Astrocyte (in vitro differentiated cells and primary cell): ENCODE results near the gene CABP2. TPM values are rescaled to one million over a fixed set of nuclear protein-coding genes. Genes with fewer than 3 reads are reported as not detected.

Experiments used
- DNase-seq: peaks from one replicate; pipeline ENCODE4 v3.0.0-alpha.2; 2010; ENCODE audit warnings: low read depth
- FAIRE-seq: peaks from 2 replicates; lab custom pipeline; 2011; peaks lifted over from hg19 to GRCh38; lab: Jason Lieb, UNC
- H2AFZ ChIP-seq: 2 replicates; pipeline ENCODE4 v1.6.0; 2012; ENCODE audit warnings: low read depth, low read length, inconsistent platforms
- H3K27ac ChIP-seq: 2 replicates; pipeline ENCODE4 v1.5.1; 2011; ENCODE audit warnings: low read depth, low read length, inconsistent platforms
- H3K27me3 ChIP-seq: 2 replicates; pipeline ENCODE4 v1.6.0; 2011; ENCODE audit warnings: low read length, inconsistent platforms; ENCODE audit not compliant: insufficient read depth
- H3K36me3 ChIP-seq: 2 replicates; pipeline ENCODE4 v1.5.1; 2011; ENCODE audit warnings: low read length, inconsistent platforms; ENCODE audit not compliant: insufficient read depth
- H3K4me1 ChIP-seq: 2 replicates; pipeline ENCODE4 v1.5.1; 2011; ENCODE audit warnings: low read length, inconsistent platforms; ENCODE audit not compliant: insufficient read depth
- H3K4me2 ChIP-seq: 2 replicates; pipeline ENCODE4 v1.6.0; 2012; ENCODE audit warnings: low read length, inconsistent platforms
- H3K4me3 ChIP-seq: 2 replicates; pipeline ENCODE4 v1.5.1; 2011; ENCODE audit warnings: low read depth, mild to moderate bottlenecking, low read length, inconsistent platforms; ENCODE audit not compliant: insufficient read depth
- H3K79me2 ChIP-seq: 2 replicates; pipeline ENCODE4 v1.6.0; 2012; ENCODE audit warnings: mild to moderate bottlenecking, low read length, inconsistent platforms; ENCODE audit not compliant: insufficient read depth
- H3K9ac ChIP-seq: 2 replicates; pipeline ENCODE4 v1.6.0; 2012; ENCODE audit warnings: mild to moderate bottlenecking, low read length, inconsistent platforms
- H3K9me3 ChIP-seq: 2 replicates; pipeline ENCODE4 v1.5.1; 2012; ENCODE audit warnings: low read depth, mild to moderate bottlenecking, low read length, inconsistent platforms; ENCODE audit not compliant: insufficient read depth
- H4K20me1 ChIP-seq: 2 replicates; pipeline ENCODE4 v1.6.0; 2012; ENCODE audit warnings: low read length, inconsistent platforms; ENCODE audit not compliant: insufficient read depth
- H3K27ac Mint-ChIP-seq: one replicate; pipeline ENCODE4 v1.8.0; 2021; ENCODE audit warnings: mild to moderate bottlenecking, mixed read lengths; ENCODE audit not compliant: unreplicated experiment
- H3K27me3 Mint-ChIP-seq: one replicate; pipeline ENCODE4 v1.8.0; 2021; ENCODE audit warnings: low read depth, mixed read lengths; ENCODE audit not compliant: unreplicated experiment
- H3K36me3 Mint-ChIP-seq: one replicate; pipeline ENCODE4 v1.8.0; 2021; ENCODE audit warnings: low read depth, mixed read lengths; ENCODE audit not compliant: unreplicated experiment
- H3K4me1 Mint-ChIP-seq: one replicate; pipeline ENCODE4 v1.8.0; 2021; ENCODE audit warnings: low read depth, mixed read lengths; ENCODE audit not compliant: unreplicated experiment
- H3K4me3 Mint-ChIP-seq: one replicate; pipeline ENCODE4 v1.8.0; 2021; ENCODE audit warnings: mild to moderate bottlenecking, moderate library complexity, mixed read lengths; ENCODE audit not compliant: unreplicated experiment
- H3K9me3 Mint-ChIP-seq: one replicate; pipeline ENCODE4 v1.8.0; 2021; ENCODE audit warnings: mild to moderate bottlenecking, mixed read lengths; ENCODE audit not compliant: unreplicated experiment
- EZH2 ChIP-seq: IDR thresholded peaks from 2 replicates; pipeline ENCODE4 v1.6.1; 2012; ENCODE audit warnings: mild to moderate bottlenecking, low read length, inconsistent platforms; ENCODE audit not compliant: insufficient read depth
- total RNA-seq: library from RNA; stranded (reverse); gene quantifications from 2 replicates; pipeline ENCODE4 v1.2.1, GENCODE V29; 2021
- TF ChIP-seq, protein P1 (sequence below): IDR thresholded peaks from 2 replicates; pipeline ENCODE4 v1.5.1; 2011; ENCODE audit warnings: low read depth, mild to moderate bottlenecking, inconsistent platforms, low read length, moderate library complexity; ENCODE audit not compliant: insufficient read depth

The CABP2 gene
- total RNA-seq, 1 donor from 2014 or later, result not detected

DNA sequence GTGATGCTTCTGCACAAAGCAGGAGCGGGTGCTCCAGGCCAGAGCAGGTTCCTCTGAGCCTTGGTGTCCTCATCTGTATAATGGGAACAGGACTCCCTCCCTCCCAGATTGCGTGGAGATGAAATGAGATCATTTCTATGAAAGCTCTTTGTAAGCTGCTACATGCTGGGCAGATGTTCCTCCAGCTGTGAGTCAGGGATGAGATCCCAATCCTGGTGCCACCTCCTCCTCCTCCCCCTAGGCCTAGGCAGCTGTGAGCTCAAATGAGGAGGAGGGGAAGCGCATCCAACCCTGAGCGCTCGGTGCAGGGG is 7.0 kb upstream of the CABP2 start:
- Histone ChIP-seq H3K27ac (no peak overlapping the region), H3K27me3 (peaks cover 3% of the 10 kb centered on the region), H4K20me1 (no peaks in the 10 kb centered on the region), H3K36me3 (no peaks in the 10 kb centered on the region), H3K9ac (no peak overlapping the region), H2AFZ (no peak overlapping the region), H3K4me2 (no peak overlapping the region), H3K4me3 (no peak overlapping the region), H3K4me1 (no peaks in the 10 kb centered on the region), H3K79me2 (no peaks in the 10 kb centered on the region), H3K9me3 (peaks cover 12% of the 10 kb centered on the region)
- H3K36me3 Mint-ChIP-seq, result no peaks in the 10 kb centered on the region
- TF ChIP-seq, protein P1, sequence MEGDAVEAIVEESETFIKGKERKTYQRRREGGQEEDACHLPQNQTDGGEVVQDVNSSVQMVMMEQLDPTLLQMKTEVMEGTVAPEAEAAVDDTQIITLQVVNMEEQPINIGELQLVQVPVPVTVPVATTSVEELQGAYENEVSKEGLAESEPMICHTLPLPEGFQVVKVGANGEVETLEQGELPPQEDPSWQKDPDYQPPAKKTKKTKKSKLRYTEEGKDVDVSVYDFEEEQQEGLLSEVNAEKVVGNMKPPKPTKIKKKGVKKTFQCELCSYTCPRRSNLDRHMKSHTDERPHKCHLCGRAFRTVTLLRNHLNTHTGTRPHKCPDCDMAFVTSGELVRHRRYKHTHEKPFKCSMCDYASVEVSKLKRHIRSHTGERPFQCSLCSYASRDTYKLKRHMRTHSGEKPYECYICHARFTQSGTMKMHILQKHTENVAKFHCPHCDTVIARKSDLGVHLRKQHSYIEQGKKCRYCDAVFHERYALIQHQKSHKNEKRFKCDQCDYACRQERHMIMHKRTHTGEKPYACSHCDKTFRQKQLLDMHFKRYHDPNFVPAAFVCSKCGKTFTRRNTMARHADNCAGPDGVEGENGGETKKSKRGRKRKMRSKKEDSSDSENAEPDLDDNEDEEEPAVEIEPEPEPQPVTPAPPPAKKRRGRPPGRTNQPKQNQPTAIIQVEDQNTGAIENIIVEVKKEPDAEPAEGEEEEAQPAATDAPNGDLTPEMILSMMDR, result no peak
- no peak for TF ChIP-seq EZH2
- H3K9me3 Mint-ChIP-seq, result peaks cover 22% of the 10 kb centered on the region
- no peak overlapping the region for H3K4me3 Mint-ChIP-seq
- DNase-seq (no peak), FAIRE-seq (no peak)
- H3K27me3 Mint-ChIP-seq, result peaks cover 17% of the 10 kb centered on the region
- no peaks in the 10 kb centered on the region for H3K4me1 Mint-ChIP-seq
- H3K27ac Mint-ChIP-seq, result no peak overlapping the region

DNA sequence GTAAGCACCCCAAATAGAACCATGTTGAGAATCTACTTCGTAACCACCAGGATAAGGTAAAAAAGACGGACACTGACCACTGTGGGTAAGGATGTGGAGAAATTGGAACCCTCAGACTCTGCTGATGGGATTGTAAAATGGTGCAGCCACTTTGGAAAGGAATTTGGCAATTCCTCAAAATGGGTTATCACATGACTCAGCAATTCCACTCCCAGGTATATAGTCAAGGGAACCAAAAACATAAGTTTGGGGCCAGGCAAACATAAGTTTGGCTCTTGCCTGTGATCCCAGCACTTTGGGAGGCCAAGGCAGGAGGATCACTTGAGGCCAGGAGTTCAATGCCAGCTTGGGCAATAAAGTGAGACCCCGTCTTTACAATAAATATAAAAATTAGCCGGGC is 5.1 kb upstream of the CABP2 start:
- no peak overlapping the region for H2AFZ ChIP-seq
- H3K27ac ChIP-seq, result no peak overlapping the region
- Mint-ChIP-seq H3K4me1 (no peaks in the 10 kb centered on the region), H3K27ac (no peak overlapping the region), H3K9me3 (peaks cover 16% of the 10 kb centered on the region), H3K4me3 (no peak overlapping the region), H3K27me3 (peaks cover 22% of the 10 kb centered on the region), H3K36me3 (no peaks in the 10 kb centered on the region)
- H4K20me1 ChIP-seq, result no peaks in the 10 kb centered on the region
- H3K4me1 ChIP-seq, result no peaks in the 10 kb centered on the region
- H3K4me2 ChIP-seq, result no peak overlapping the region
- H3K79me2 ChIP-seq, result no peaks in the 10 kb centered on the region
- H3K9ac ChIP-seq, result no peak overlapping the region
- DNase-seq, result no peak
- no peaks in the 10 kb centered on the region for H3K36me3 ChIP-seq
- peaks cover 1% of the 10 kb centered on the region for H3K9me3 ChIP-seq
- FAIRE-seq, result no peak
- TF ChIP-seq EZH2, result no peak
- TF ChIP-seq, protein P1, result no peak
- H3K27me3 ChIP-seq, result peaks cover 3% of the 10 kb centered on the region
- no peak overlapping the region for H3K4me3 ChIP-seq

DNA sequence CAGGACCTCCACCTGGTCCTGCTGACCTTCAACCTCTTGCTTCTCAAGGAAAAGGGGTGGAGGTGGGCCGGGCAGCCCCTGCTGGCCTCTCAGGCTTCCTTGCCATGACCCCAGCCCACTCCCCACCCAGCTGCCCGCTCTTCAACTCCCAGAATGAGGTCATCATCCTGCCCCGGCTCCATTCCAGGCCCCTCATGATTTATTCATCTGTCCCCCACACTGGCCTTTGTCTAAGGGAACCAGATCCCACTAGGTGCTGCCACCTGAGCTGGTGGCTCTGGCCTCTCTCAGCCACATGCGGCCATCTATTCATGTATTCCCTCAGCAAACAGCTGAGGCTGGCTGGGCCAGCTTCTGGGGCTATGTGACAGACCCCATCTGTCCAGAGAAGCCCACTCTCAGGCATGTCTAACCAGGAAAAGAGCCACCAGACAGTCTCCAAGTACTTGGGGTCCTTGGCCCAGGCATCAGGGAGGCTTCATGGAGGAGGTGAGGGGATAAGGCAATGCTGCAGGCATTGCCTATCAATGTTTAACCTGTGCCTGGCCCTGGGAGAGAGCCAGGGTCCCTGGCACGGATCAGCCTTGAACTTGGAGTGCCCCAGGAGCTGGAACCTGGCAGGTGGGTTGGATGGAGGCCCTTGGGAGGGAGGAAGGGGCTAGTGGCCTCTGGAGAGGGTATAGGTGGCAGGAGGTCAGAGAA is 2.2 kb upstream of the CABP2 start:
- Histone ChIP-seq H3K27ac (no peak overlapping the region), H2AFZ (no peak overlapping the region), H3K27me3 (peaks cover 5% of the 10 kb centered on the region), H3K9ac (no peak overlapping the region), H3K4me2 (no peak overlapping the region), H3K36me3 (no peaks in the 10 kb centered on the region), H3K79me2 (no peaks in the 10 kb centered on the region), H3K4me3 (no peak overlapping the region), H3K9me3 (no peaks in the 10 kb centered on the region), H3K4me1 (no peaks in the 10 kb centered on the region), H4K20me1 (no peaks in the 10 kb centered on the region)
- FAIRE-seq, result no peak
- Mint-ChIP-seq H3K4me3 (no peak overlapping the region), H3K36me3 (peaks cover 1% of the 10 kb centered on the region), H3K9me3 (peaks cover 10% of the 10 kb centered on the region), H3K4me1 (no peaks in the 10 kb centered on the region), H3K27me3 (peaks cover 24% of the 10 kb centered on the region), H3K27ac (no peak overlapping the region)
- DNase-seq, result no peak
- no peak for TF ChIP-seq EZH2
- TF ChIP-seq, protein P1, result no peak
